Activated CD4-positive, alpha-beta T cell treated with anti-CD3 and anti-CD28 coated beads, Interleukin-2, amount 10 ng/mL, durations not matched to agents 24 days and 14 days (primary cell): ENCODE data around the gene DPP4. TPM values are rescaled to one million over a fixed set of nuclear protein-coding genes. Genes with fewer than 3 reads are reported as not detected.

Source experiments
- DNase-seq: peaks from one replicate; pipeline ENCODE4 v3.0.0; 2022
- H3K27ac Mint-ChIP-seq: one replicate; pipeline ENCODE4 v1.8.0; 2022; ENCODE audit warnings: mild to moderate bottlenecking, mixed read lengths
- H3K27me3 Mint-ChIP-seq: one replicate; pipeline ENCODE4 v1.8.0; 2022; ENCODE audit warnings: mixed read lengths
- H3K36me3 Mint-ChIP-seq: one replicate; pipeline ENCODE4 v1.8.0; 2022; ENCODE audit warnings: low read depth, mild to moderate bottlenecking, mixed read lengths
- H3K4me1 Mint-ChIP-seq: one replicate; pipeline ENCODE4 v1.8.0; 2021; ENCODE audit warnings: mixed read lengths
- H3K4me3 Mint-ChIP-seq: one replicate; pipeline ENCODE4 v1.8.0; 2022; ENCODE audit warnings: mild to moderate bottlenecking, moderate library complexity, mixed read lengths
- H3K9me3 Mint-ChIP-seq: one replicate; pipeline ENCODE4 v1.8.0; 2021; ENCODE audit warnings: mixed read lengths
- intact Hi-C: fragments of 100-400 bp; cut with micrococcal nuclease; formaldehyde crosslinking; loops from one replicate; pipeline ENCODE4 v1.15.1; 2023
- total RNA-seq: library from RNA; stranded (reverse); gene quantifications from 2 replicates; pipeline ENCODE4 v1.2.3, GENCODE V29; 2022

DPP4 gene
- total RNA-seq, 1 donor from 2014 or later: 65.4 TPM

GRCh38 chr2:162012565-162013058 is 61.4 kb downstream of the DPP4 start:
- Mint-ChIP-seq H3K27me3 (no peaks in the 10 kb centered on the region), H3K4me1 (peaks cover 72% of the 10 kb centered on the region), H3K36me3 (peaks cover 74% of the 10 kb centered on the region), H3K9me3 (no peaks in the 10 kb centered on the region), H3K4me3 (peak overlapping the region; percentile 74), H3K27ac (peak overlapping the region; percentile 95)
- peak; percentile 71 for DNase-seq
- intact Hi-C loops: loop anchor here (1.0 to 2.0 kb wide), 4 partner anchors 18 to 60 kb away; no protein-coding TSS in a partner anchor

- peak; percentile 87 for DNase-seq
- peaks cover 72% of the 10 kb centered on the region for H3K36me3 Mint-ChIP-seq
- intact Hi-C loops: loop anchor here (1.0 to 2.0 kb wide), 4 partner anchors 17 to 60 kb away; no protein-coding TSS in a partner anchor
- peak overlapping the region; percentile 74 for H3K4me3 Mint-ChIP-seq
- H3K27ac Mint-ChIP-seq: peak overlapping the region; percentile 95
- no peaks in the 10 kb centered on the region for H3K27me3 Mint-ChIP-seq
- H3K9me3 Mint-ChIP-seq: no peaks in the 10 kb centered on the region
- peaks cover 70% of the 10 kb centered on the region for H3K4me1 Mint-ChIP-seq
These were observed 62.1 kb downstream of the DPP4 start for GRCh38 chr2:162011706-162012564.

GRCh38 chr2:162009543-162009942 is 64.5 kb downstream of the DPP4 start:
- H3K36me3 Mint-ChIP-seq: peaks cover 71% of the 10 kb centered on the region

GRCh38 chr2:162007447-162008040 is 66.5 kb downstream of the DPP4 start:
- Mint-ChIP-seq H3K36me3 (peaks cover 77% of the 10 kb centered on the region), H3K27me3 (no peaks in the 10 kb centered on the region), H3K4me1 (peaks cover 58% of the 10 kb centered on the region), H3K27ac (no peak overlapping the region), H3K4me3 (no peak overlapping the region), H3K9me3 (peaks cover 8% of the 10 kb centered on the region)
- no peak for DNase-seq
- intact Hi-C loops: loop anchor here (5.0 kb wide), 1 partner anchor 115 kb away; no protein-coding TSS in a partner anchor

More at GRCh38 chr2:162009543-162009942, 64.5 kb downstream of the DPP4 start:
- intact Hi-C loops: loop anchor here (5.0 kb wide), 1 partner anchor 113 kb away; no protein-coding TSS in a partner anchor
- H3K4me3 Mint-ChIP-seq: no peak overlapping the region
- peaks cover 60% of the 10 kb centered on the region for H3K4me1 Mint-ChIP-seq
- H3K27ac Mint-ChIP-seq: no peak overlapping the region
- no peaks in the 10 kb centered on the region for H3K9me3 Mint-ChIP-seq
- no peaks in the 10 kb centered on the region for H3K27me3 Mint-ChIP-seq
- DNase-seq: no peak

GRCh38 chr2:162006337-162006736 is 67.7 kb downstream of the DPP4 start:
- H3K4me1 Mint-ChIP-seq: peaks cover 48% of the 10 kb centered on the region
- peak overlapping the region; percentile 34 for H3K27ac Mint-ChIP-seq
- DNase-seq: no peak
- intact Hi-C loops: loop anchor here (1.0 to 5.0 kb wide), 2 partner anchors 14 to 116 kb away; no protein-coding TSS in a partner anchor
- no peaks in the 10 kb centered on the region for H3K27me3 Mint-ChIP-seq
- H3K4me3 Mint-ChIP-seq: no peak overlapping the region
- peaks cover 80% of the 10 kb centered on the region for H3K36me3 Mint-ChIP-seq
- peaks cover 11% of the 10 kb centered on the region for H3K9me3 Mint-ChIP-seq

GRCh38 chr2:162004031-162004430 is 70.0 kb downstream of the DPP4 start:
- Mint-ChIP-seq H3K27me3 (no peaks in the 10 kb centered on the region), H3K4me1 (peaks cover 44% of the 10 kb centered on the region), H3K9me3 (peaks cover 16% of the 10 kb centered on the region), H3K4me3 (no peak overlapping the region), H3K36me3 (peaks cover 87% of the 10 kb centered on the region), H3K27ac (peak overlapping the region; percentile 66)
- intact Hi-C loops: no loop called here
- DNase-seq: no peak

GRCh38 chr2:162002623-162003235 is 71.3 kb downstream of the DPP4 start:
- H3K4me1 Mint-ChIP-seq: peaks cover 46% of the 10 kb centered on the region
- intact Hi-C loops: no loop called here

GRCh38 chr2:162000431-162000830 is 73.6 kb downstream of the DPP4 start:
- Mint-ChIP-seq H3K36me3 (peaks cover 87% of the 10 kb centered on the region), H3K27ac (no peak overlapping the region), H3K4me1 (peaks cover 57% of the 10 kb centered on the region), H3K9me3 (peaks cover 16% of the 10 kb centered on the region), H3K27me3 (no peaks in the 10 kb centered on the region), H3K4me3 (no peak overlapping the region)
- DNase-seq: peak; percentile 51
- intact Hi-C loops: no loop called here

More at GRCh38 chr2:162002623-162003235, 71.3 kb downstream of the DPP4 start:
- no peaks in the 10 kb centered on the region for H3K27me3 Mint-ChIP-seq
- no peak overlapping the region for H3K4me3 Mint-ChIP-seq
- peak overlapping the region; percentile 26 for H3K27ac Mint-ChIP-seq
- H3K36me3 Mint-ChIP-seq: peaks cover 84% of the 10 kb centered on the region
- no peak for DNase-seq
- H3K9me3 Mint-ChIP-seq: peaks cover 16% of the 10 kb centered on the region

GRCh38 chr2:161999321-161999720 is 74.7 kb downstream of the DPP4 start:
- intact Hi-C loops: no loop called here
- Mint-ChIP-seq H3K4me3 (no peak overlapping the region), H3K9me3 (peaks cover 16% of the 10 kb centered on the region), H3K27me3 (no peaks in the 10 kb centered on the region), H3K27ac (peak overlapping the region; percentile 18), H3K36me3 (peaks cover 87% of the 10 kb centered on the region), H3K4me1 (peaks cover 66% of the 10 kb centered on the region)
- DNase-seq: no peak

GRCh38 chr2:161998857-161999256 is 75.2 kb downstream of the DPP4 start:
- Mint-ChIP-seq H3K27ac (peak overlapping the region; percentile 81), H3K36me3 (peaks cover 83% of the 10 kb centered on the region), H3K4me1 (peaks cover 66% of the 10 kb centered on the region), H3K27me3 (no peaks in the 10 kb centered on the region), H3K4me3 (no peak overlapping the region), H3K9me3 (peaks cover 11% of the 10 kb centered on the region)
- DNase-seq: no peak
- intact Hi-C loops: no loop called here

GRCh38 chr2:161997916-161998471 is 76.0 kb downstream of the DPP4 start:
- Mint-ChIP-seq H3K27me3 (no peaks in the 10 kb centered on the region), H3K9me3 (peaks cover 8% of the 10 kb centered on the region), H3K4me1 (peaks cover 65% of the 10 kb centered on the region), H3K36me3 (peaks cover 79% of the 10 kb centered on the region), H3K4me3 (no peak overlapping the region), H3K27ac (peak overlapping the region; percentile 81)
- DNase-seq: no peak
- intact Hi-C loops: loop anchor here (1.0 kb wide), 1 partner anchor 7 kb away; no protein-coding TSS in a partner anchor

- Mint-ChIP-seq H3K27ac (peak overlapping the region; percentile 92), H3K36me3 (peaks cover 66% of the 10 kb centered on the region), H3K4me3 (peak overlapping the region; percentile 79), H3K4me1 (peaks cover 71% of the 10 kb centered on the region), H3K27me3 (no peaks in the 10 kb centered on the region), H3K9me3 (no peaks in the 10 kb centered on the region)
- DNase-seq: peak; percentile 80
- intact Hi-C loops: loop anchor here (2.0 kb wide), 1 partner anchor 17 kb away; no protein-coding TSS in a partner anchor
These were observed 78.4 kb downstream of the DPP4 start for GRCh38 chr2:161995553-161996016.
